Pancreas (tissue), 10 donors: ENCODE results near the gene SLC9A8. TPM values are rescaled to one million over a fixed set of nuclear protein-coding genes. Genes with fewer than 3 reads are reported as not detected.

Experiments
- ATAC-seq, 4 donors: fragments of 200-7000 bp; cut with Tn5 transposase; one replicate each; pipeline versions ENCODE4 v1.8.0 to v1.9.1; 2020; ENCODE audit warnings: mild to moderate bottlenecking in 4 of 4, moderate library complexity in 4 of 4
- DNase-seq, 6 donors: peaks; one replicate each; pipeline ENCODE4 v3.0.0-alpha.2; 2020
- FAIRE-seq: peaks from 2 replicates; lab custom pipeline; 2012; peaks lifted over from hg19 to GRCh38; lab: Jason Lieb, UNC
- H3K27ac ChIP-seq, 4 donors: fragments of 200-600 bp; sonication (generic); 1 replicate in 3 of 4; 2 replicates in 1 of 4; pipeline versions ENCODE4 v1.5.0 to v1.8.0; 2020
- H3K27me3 ChIP-seq, 4 donors: fragments of 200-600 bp; one replicate each; pipeline ENCODE4 v1.8.0; 2021
- H3K36me3 ChIP-seq, 3 donors: fragments of 200-600 bp; sonication (generic) in 1 of 3; one replicate each; pipeline versions ENCODE4 v1.5.0 to v1.8.0; 2020 to 2021
- H3K4me1 ChIP-seq, 3 donors: fragments of 200-600 bp; one replicate each; pipeline ENCODE4 v1.8.0; 2021
- H3K4me3 ChIP-seq, 4 donors: fragments of 200-600 bp; sonication (generic) in 2 of 4; one replicate each; pipeline versions ENCODE4 v1.5.0 to v1.8.0; 2020 to 2021
- H3K9me3 ChIP-seq, 4 donors: fragments of 200-600 bp; one replicate each; pipeline ENCODE4 v1.8.0; 2021
- CTCF ChIP-seq, 4 donors: fragments of 200-600 bp; sonication (generic) in 3 of 4; IDR thresholded peaks; one replicate each; pipeline versions ENCODE4 v1.5.0 to v1.8.0; 2021; ENCODE audit warnings: antibody characterized with exemption in 4 of 4
- WGBS, 2 donors: extraction: QIAGEN DNeasy Blood & Tissue Kit; methylation state at CpG; one replicate each; pipeline ENCODE4 v1.1.7; 2013; 5-methylcytosine and 5-hydroxymethylcytosine counted together
- intact Hi-C, 3 donors: fragments of 100-400 bp; cut with DNase I; formaldehyde crosslinking; loops; one replicate each; pipeline versions ENCODE4 v1.11.1 to v1.14.2; 2022
- polyA plus RNA-seq, 2 donors: library from polyadenylated mRNA; stranded (reverse); fragments of 200-250 nt; gene quantifications; one replicate each; pipeline ENCODE4 v1.2.3, GENCODE V29; 2013
- total RNA-seq, 6 donors: library from RNA; stranded (reverse); fragmentation: NEBNext Ultra II Directional in 4 of 6; extraction: Animal tissue kit (Norgen Biotek cat#: 25700) in 4 of 6; gene quantifications; one replicate each; pipeline versions ENCODE4 v1.2.1 to v1.2.4, GENCODE V29; 2021 to 2023
- donor health status: healthy with polysubstance abuse.
- donor health status: DM: no; HTN: no; CAD: no; lungs with moderate emphysema.
- donor health status: DM: no; HTN: no; CAD: no.
- donor health status: control.
- donor health status: control.
- donor health status: Bipolar disorder and iron deficiency.
- donor health status: DM: yes; HTN: yes; CAD: no.
- donor health status: DM: no; HTN: no; CAD: no.
- donor health status: DM: no; HTN: no; CAD: no.
- donor health status: DM: yes; HTN: yes; CAD: no.

The SLC9A8 gene
- total and polyA plus RNA-seq, 8 donors = 4.8 to 9.9 (median 6.8) TPM

GRCh38 chr20:49813305-49813974 lies 812 bp downstream of the SLC9A8 start:
- no peak for ATAC-seq
- Histone ChIP-seq H3K9me3 (no peaks in the 10 kb centered on the region), H3K4me3 (peak overlapping the region; percentile 82 to 99 (median 87)), H3K27ac (peak overlapping the region; percentile 79 to 93 (median 89)), H3K4me1 (peaks cover 0 to 10% (median 6%) of the 10 kb centered on the region in 3 donors), H3K36me3 (no peaks in the 10 kb centered on the region), H3K27me3 (no peaks in the 10 kb centered on the region)
- no peak for DNase-seq
- 5% methylated on average over 11 of the region's 11 CpGs for WGBS, 2 donors
- intact Hi-C loops = no loop called here
- no peak for FAIRE-seq
- TF ChIP-seq CTCF (IDR thresholded peaks at IDR 0.05) = no peak

GRCh38 chr20:49814057-49814694 lies 1.5 kb downstream of the SLC9A8 start:
- H3K27ac ChIP-seq = no peak overlapping the region
- TF ChIP-seq CTCF (IDR thresholded peaks at IDR 0.05) = no peak
- peak overlapping the region in 1 of 4 donors; percentile 85 for H3K4me3 ChIP-seq
- DNase-seq = no peak
- ATAC-seq = no peak
- no peaks in the 10 kb centered on the region for H3K9me3 ChIP-seq
- peaks cover 0 to 4% (median 0%) of the 10 kb centered on the region in 3 donors for H3K36me3 ChIP-seq
- no peak for FAIRE-seq
- intact Hi-C loops = no loop called here
- 57 to 72% methylated on average over 5 of the region's 5 CpGs for WGBS, 2 donors
- peaks cover 0 to 10% (median 6%) of the 10 kb centered on the region in 3 donors for H3K4me1 ChIP-seq
- no peaks in the 10 kb centered on the region for H3K27me3 ChIP-seq

- ATAC-seq (no peak), DNase-seq (no peak), FAIRE-seq (no peak)
- H3K9me3 ChIP-seq = no peaks in the 10 kb centered on the region
- H3K27ac ChIP-seq = no peak overlapping the region
- TF ChIP-seq CTCF (IDR thresholded peaks at IDR 0.05) = no peak
- H3K27me3 ChIP-seq = no peaks in the 10 kb centered on the region
- peaks cover 0 to 14% (median under 1%) of the 10 kb centered on the region in 3 donors for H3K4me1 ChIP-seq
- peaks cover 0 to 11% (median 0%) of the 10 kb centered on the region in 3 donors for H3K36me3 ChIP-seq
- 73 to 79% methylated on average over 1 of the region's 1 CpG for WGBS, 2 donors
- intact Hi-C loops = no loop called here
- no peak overlapping the region for H3K4me3 ChIP-seq
Observed at GRCh38 chr20:49818816-49819215, 6.2 kb downstream of the SLC9A8 start.

GRCh38 chr20:49819702-49820101 lies 7.1 kb downstream of the SLC9A8 start:
- DNase-seq (no peak), ATAC-seq (no peak), FAIRE-seq (no peak)
- intact Hi-C loops = no loop called here
- whole genome bisulfite sequencing, 2 donors = 80 to 99% methylated on average over 3 of the region's 3 CpGs
- H3K9me3 ChIP-seq = no peaks in the 10 kb centered on the region
- peaks cover 0 to 11% (median 0%) of the 10 kb centered on the region in 3 donors for H3K36me3 ChIP-seq
- no peak overlapping the region for H3K27ac ChIP-seq
- peaks cover 0 to 10% (median 0%) of the 10 kb centered on the region in 3 donors for H3K4me1 ChIP-seq
- TF ChIP-seq CTCF (IDR thresholded peaks at IDR 0.05) = no peak
- H3K27me3 ChIP-seq = no peaks in the 10 kb centered on the region
- H3K4me3 ChIP-seq = no peak overlapping the region

- no peaks in the 10 kb centered on the region for H3K27me3 ChIP-seq
- 90 to 92% methylated on average over 2 of the region's 2 CpGs for WGBS, 2 donors
- H3K27ac ChIP-seq = no peak overlapping the region
Observed at GRCh38 chr20:49821381-49821780, 8.8 kb downstream of the SLC9A8 start.

More at GRCh38 chr20:49821381-49821780, 8.8 kb downstream of the SLC9A8 start:
- DNase-seq = no peak
- FAIRE-seq = no peak
- H3K36me3 ChIP-seq = peaks cover 0 to 11% (median 0%) of the 10 kb centered on the region in 3 donors
- H3K4me3 ChIP-seq = no peak overlapping the region
- intact Hi-C loops = no loop called here
- TF ChIP-seq CTCF (IDR thresholded peaks at IDR 0.05) = no peak
- ATAC-seq = no peak
- H3K4me1 ChIP-seq = peaks cover 0 to 10% (median 0%) of the 10 kb centered on the region in 3 donors
- no peaks in the 10 kb centered on the region for H3K9me3 ChIP-seq
